Neural cell (in vitro differentiated cells): ENCODE data around the gene FCHSD2.

Experiments used
- EP300 ChIP-seq: fragments of 450-650 bp; conservative IDR thresholded peaks from 2 replicates; pipeline ENCODE4 v1.6.1; 2014; ENCODE audit warnings: antibody characterized with exemption, mild to moderate bottlenecking, moderate library complexity; ENCODE audit not compliant: poor library complexity, severe bottlenecking
- EZH2 ChIP-seq: fragments of 200-600, 300-800 bp; shearing (Covaris generic), sonication (generic); IDR thresholded peaks from 2 replicates; pipeline ENCODE4 v1.6.1; 2014; ENCODE audit warnings: antibody characterized with exemption, low read length, borderline replicate concordance, mild to moderate bottlenecking; ENCODE audit not compliant: insufficient read depth, poor library complexity, severe bottlenecking
- MXI1 ChIP-seq: fragments of 450-650 bp; conservative IDR thresholded peaks from 2 replicates; pipeline ENCODE4 v1.6.1; 2014; ENCODE audit warnings: antibody characterized with exemption, mild to moderate bottlenecking; ENCODE audit not compliant: poor library complexity, severe bottlenecking
- POLR2AphosphoS5 ChIP-seq: IDR thresholded peaks from 2 replicates; pipeline ENCODE4 v1.6.1; 2012
- RAD21 ChIP-seq: fragments of 450-650 bp; conservative IDR thresholded peaks from 2 replicates; pipeline ENCODE4 v1.6.1; 2014; ENCODE audit warnings: antibody characterized with exemption, mild to moderate bottlenecking, moderate library complexity
- SMC3 ChIP-seq: fragments of 450-650 bp; conservative IDR thresholded peaks from 2 replicates; pipeline ENCODE4 v1.6.1; 2014; ENCODE audit warnings: antibody characterized with exemption, mild to moderate bottlenecking, moderate library complexity; ENCODE audit not compliant: poor library complexity
- TAF1 ChIP-seq: IDR thresholded peaks from 2 replicates; pipeline ENCODE4 v1.6.1; 2012; ENCODE audit warnings: low read depth
- TF ChIP-seq, protein P1 (sequence below): fragments of 450-650 bp; IDR thresholded peaks from 2 replicates; pipeline ENCODE4 v1.5.1; 2014; ENCODE audit warnings: antibody characterized with exemption, mild to moderate bottlenecking, moderate library complexity; ENCODE audit not compliant: poor library complexity, severe bottlenecking

DNA sequence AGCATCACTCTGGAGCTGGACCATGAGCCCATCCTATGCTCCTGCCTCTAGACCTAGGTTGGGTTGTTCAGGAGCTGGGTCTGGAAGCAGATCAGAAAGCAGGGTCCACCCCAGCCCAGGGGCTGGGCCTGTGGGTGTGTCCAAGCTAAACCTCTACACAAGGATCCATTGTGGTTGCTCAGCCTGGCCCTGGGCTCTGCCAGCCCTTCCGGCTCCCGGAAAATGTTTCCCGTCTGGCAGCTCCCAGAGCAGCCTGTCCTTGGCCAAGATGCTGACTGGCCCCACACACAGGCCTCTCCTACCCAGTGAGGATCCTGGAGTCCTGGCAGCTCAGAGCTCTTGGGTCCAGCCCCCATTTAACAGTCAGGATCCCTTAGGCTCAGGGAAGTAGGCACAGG lies 35.3 kb upstream of the FCHSD2 start:
- TF ChIP-seq, protein P1, sequence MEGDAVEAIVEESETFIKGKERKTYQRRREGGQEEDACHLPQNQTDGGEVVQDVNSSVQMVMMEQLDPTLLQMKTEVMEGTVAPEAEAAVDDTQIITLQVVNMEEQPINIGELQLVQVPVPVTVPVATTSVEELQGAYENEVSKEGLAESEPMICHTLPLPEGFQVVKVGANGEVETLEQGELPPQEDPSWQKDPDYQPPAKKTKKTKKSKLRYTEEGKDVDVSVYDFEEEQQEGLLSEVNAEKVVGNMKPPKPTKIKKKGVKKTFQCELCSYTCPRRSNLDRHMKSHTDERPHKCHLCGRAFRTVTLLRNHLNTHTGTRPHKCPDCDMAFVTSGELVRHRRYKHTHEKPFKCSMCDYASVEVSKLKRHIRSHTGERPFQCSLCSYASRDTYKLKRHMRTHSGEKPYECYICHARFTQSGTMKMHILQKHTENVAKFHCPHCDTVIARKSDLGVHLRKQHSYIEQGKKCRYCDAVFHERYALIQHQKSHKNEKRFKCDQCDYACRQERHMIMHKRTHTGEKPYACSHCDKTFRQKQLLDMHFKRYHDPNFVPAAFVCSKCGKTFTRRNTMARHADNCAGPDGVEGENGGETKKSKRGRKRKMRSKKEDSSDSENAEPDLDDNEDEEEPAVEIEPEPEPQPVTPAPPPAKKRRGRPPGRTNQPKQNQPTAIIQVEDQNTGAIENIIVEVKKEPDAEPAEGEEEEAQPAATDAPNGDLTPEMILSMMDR: no peak
- TF ChIP-seq EZH2 (no peak), POLR2AphosphoS5 (no peak), EP300 (no peak), TAF1 (no peak), RAD21 (no peak), SMC3 (no peak), MXI1 (no peak)
